ENCODE results near the gene GALNT15. TPM values are rescaled to one million over a fixed set of nuclear protein-coding genes. Genes with fewer than 3 reads are reported as not detected.
A peak's percentile ranks its signal among the peaks of the same experiment; 100 is the strongest.

GALNT15 gene
- total RNA-seq, 1 donor from 2014 or later = 5.5 TPM

GRCh38 chr3:16254916-16255315 is 80.4 kb downstream of the GALNT15 start:
- DNase-seq = no peak

DNA sequence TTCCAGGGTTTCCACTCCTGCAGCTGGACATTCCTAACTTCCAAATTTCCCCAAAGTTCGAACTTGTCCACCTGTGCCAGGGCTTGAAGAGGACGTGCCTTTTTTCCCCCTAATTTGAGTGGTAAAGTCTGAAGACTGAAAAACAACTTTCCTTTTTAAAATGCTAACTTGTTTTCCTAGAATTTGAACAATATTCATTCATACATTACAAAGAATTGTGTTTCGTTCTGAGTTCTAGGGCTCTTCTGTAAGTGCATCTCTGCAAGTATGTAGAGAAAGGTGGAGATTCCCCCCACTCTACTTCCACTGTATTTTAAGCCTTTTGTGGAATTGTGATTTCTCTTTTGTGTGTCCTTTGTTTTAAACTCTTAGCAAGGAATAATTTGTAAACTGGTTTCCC is 80.8 kb downstream of the GALNT15 start:
- DNase-seq = no peak

DNA sequence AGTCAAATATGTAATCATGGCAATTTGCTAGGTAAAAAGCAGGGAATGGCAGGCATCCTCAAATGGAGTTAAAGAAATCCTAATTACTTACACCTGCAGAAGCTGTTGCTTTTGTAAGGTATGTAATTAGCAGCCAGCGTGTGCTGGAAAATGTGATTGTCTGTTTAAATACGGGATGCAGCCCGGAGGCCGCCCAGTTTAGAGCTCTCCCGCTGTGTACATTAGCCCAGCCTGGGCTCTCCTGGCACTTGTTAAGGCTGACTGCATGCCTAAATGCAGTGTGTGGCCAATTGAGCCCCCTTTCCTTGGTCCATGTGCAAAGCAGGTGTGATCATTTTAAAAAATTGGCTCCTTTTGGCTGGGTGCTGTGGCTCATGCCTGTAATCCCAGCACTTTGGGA is 81.2 kb downstream of the GALNT15 start:
- no peak for DNase-seq

DNA sequence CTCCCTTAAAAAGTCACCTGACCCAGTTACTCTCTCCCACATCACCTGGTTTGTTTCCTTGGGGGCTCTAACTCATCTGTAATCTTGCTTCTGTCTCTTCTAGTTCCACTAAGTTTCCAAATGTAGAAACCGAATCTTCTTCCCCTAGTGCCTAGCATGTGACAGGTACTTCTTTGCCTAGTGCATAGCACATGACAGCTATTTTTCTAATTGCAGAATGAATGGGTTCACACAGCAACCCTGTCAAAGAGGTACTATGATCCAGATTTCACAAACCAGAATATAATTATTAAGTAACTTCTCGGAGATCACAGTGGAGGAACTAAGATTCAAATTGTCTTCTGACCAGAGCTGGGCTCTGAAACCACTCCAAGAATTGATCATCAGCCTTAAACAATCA is 82.8 kb downstream of the GALNT15 start:
- no peak for DNase-seq

DNA sequence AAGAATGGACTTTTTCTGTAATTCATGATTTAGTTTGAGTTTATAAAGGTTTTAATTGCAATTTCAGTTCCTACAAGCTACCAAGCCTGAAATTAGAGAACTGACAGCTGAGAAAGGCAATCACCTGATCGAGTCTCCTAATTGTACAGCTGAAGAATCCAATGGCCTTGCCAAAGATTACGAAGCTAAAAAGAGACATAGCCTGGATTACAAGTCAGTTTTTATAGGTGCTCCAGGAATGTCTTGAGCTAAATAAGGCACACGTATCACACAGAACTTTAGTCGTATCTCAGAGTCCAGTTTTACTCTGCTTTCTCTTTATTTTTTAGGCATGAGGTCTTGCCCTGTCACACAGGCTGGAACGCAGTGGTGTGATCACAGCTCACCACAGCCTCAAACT is 83.7 kb downstream of the GALNT15 start:
- no peak for DNase-seq

DNA sequence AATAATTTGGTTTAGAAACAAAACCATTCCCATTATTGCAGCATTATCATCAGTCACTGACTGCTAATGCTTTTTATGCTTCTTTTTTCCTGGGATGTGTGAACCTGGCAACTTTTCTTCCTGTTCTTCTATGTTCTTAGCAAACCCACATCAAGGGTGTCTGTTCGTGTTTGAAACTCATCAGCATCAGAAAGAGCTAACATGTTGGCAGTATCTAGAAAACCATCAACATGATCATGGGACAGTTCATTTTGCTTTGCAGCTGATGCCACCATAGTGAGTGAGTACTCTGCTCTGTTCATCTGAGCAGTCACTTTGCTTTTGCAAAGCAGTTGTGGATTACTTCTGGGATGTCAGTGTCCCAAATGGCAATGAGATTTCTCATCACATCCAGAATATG is 84.4 kb downstream of the GALNT15 start:
- DNase-seq = no peak

DNA sequence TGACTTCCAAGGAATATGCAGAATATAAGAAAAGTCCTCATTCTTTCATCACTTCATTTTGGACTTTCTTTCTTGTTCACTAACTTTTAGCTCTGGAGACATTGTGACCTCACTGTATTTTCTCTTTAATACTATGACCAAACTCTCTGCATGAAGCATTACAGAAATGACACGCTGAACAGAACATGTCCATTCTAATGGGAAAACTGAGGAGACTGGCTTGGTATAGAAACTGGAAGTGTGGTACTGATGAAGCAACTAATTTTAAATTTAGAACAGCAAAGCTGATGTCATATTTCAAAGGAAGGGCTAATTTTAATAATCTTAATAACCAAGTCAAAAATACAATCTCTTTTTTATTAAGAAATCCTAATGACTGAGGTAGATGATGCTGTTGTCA is 85.6 kb downstream of the GALNT15 start:
- DNase-seq = no peak

GRCh38 chr3:16262174-16262573 is 87.7 kb downstream of the GALNT15 start:
- DNase-seq = no peak

- DNase-seq = peak; percentile 16
Observed at GRCh38 chr3:16264174-16264707, 89.8 kb downstream of the GALNT15 start.

DNA sequence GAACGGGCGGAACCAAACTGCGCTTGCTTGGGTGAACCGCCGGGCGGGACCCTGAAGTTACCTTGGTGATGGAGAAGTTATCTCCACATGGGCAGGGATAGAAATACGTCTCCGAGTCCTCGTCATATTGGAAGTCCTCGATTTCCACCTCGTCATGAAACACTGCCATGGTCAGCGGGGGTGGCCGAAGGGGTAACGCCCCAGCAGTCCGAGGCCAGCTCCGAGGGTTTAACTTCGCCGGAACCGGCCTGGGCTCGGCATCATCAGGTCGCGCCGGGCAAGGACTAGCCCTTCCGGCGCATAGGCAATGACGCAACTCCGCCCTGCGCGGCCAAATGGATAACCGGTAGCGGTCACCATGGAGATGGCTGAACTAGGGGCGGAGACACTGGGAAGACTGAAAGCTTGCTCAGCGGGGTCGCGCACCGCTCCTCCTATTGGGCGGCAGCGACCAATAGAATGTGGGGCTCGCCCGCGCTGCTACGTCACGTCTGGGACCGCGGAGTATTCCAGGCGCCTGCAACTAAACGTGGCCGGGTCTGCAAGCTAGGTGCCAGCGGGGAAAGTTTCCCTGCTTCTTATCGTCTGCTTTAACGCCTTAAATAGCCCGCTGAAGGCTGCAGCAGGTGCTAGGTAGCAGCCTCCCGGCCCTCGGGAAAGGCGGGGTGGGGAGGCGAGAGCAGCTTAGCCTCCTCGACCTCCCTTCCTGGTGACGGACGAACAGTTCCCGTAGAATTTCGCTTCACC is 90.4 kb downstream of the GALNT15 start, which contains the start of the genes DPH3 and OXNAD1:
Gene DPH3 (minus strand): TSS at position 236 of the 747 bp plus-strand sequence. CDS start 67 bp downstream, at position 169.
Gene OXNAD1 (plus strand): TSS at position 505 of the 747 bp plus-strand sequence. CDS start 5,741 bp downstream, outside the sequence.
- peak; percentile 100 for DNase-seq

DNA sequence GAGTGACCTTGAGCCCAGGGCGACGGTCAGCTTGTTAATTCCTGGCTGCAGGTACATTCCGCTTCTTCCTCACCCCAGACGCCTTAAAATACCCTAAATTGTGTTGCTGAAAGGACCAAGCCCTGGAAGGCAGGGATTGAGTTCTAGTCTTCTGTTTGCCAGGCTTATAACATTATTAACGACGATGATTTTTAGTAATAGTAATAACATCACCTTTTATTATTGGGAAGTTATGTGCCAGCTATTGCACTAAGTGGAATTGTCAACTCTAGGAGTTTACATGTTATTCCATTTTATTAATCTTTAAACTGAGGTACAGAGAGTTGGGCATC is 90.9 kb downstream of the GALNT15 start:
- no peak for DNase-seq

GRCh38 chr3:16266714-16267113 is 92.2 kb downstream of the GALNT15 start:
- DNase-seq = no peak

DNA sequence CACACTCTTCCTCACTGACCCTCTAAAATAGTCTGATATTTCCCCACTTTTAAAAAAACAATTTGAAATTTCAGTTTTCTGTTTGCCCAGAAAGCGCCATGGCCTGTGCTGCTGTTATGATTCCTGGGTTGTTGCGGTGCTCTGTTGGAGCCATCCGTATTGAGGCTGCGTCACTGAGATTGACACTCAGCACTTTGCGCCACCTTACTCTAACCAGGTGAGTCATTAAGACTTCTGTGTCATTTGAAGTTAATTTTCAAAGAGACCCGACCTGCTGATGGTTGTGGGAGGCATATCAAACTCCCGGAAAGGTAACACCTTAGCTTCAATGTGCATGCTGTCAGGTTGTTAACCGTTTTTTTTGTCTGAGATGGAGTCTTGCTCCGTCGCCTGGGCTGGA is 96.4 kb downstream of the GALNT15 start:
- no peak for DNase-seq

DNA sequence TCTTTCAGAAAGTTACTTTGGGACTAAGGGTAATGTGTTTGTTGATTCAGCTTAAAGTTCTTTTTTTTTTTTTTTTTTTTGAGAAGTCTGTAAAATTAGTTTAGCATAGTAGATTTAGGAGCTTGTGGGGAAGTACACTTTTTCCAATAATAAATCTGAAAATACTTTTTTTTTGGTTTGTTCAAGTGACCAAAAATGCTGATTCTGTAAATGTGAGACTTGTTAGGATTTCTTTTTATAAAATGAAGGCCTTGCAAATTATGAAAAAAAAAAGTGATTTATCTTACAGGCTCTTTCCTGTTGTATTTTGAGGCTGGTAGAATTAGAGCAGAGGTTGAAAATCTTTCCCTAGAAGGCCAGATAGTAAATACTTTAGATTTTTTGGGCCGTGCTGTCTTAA is 98.1 kb downstream of the GALNT15 start:
- no peak for DNase-seq

- no peak for DNase-seq
Observed at GRCh38 chr3:16273867-16274266, 99.4 kb downstream of the GALNT15 start.

GRCh38 chr3:16277471-16277870 is 103.0 kb downstream of the GALNT15 start:
- no peak for DNase-seq

GRCh38 chr3:16279010-16279801 is 104.7 kb downstream of the GALNT15 start:
- DNase-seq = peak; percentile 19

DNA sequence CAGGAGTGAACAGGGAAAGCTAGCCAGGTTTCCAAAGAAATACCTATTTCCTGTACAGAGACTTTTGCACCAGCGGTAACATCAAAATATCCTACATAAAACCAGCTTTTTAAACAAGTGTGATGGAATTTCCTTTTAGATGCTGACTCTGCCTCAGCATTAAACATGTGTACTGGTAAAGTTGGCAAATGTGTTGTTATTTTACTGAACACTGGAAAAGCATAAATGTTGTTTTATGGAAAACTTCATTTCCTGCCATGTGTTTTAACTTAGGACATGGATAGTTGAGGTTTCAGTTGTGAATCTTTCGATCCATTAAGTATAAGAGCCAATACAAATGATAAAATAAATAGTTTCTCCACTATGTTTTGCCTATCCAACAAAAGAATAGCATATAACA is 106.2 kb downstream of the GALNT15 start:
- peak; percentile 21 for DNase-seq

Other genes starting within 250 kb of the GALNT15 start
- gene DPH3, start 90.3 kb downstream of the GALNT15 start, total RNA-seq = 16.5 TPM
- gene OXNAD1, start 90.5 kb downstream of the GALNT15 start, total RNA-seq = 15.7 TPM